ENCODE measurements around the gene PAK5.

The PAK5 gene

GRCh38 chr20:9491324-9491723, 347.6 kb downstream of the PAK5 start:
- TF ChIP-seq CTCF (IDR thresholded peaks at IDR 0.05): no peak

- no peak for TF ChIP-seq CTCF (IDR thresholded peaks at IDR 0.05)
Measured at GRCh38 chr20:9490631-9491030, 348.2 kb downstream of the PAK5 start.

- no peak for TF ChIP-seq CTCF (IDR thresholded peaks at IDR 0.05)
Measured at GRCh38 chr20:9490161-9490560, 348.7 kb downstream of the PAK5 start.

- TF ChIP-seq CTCF (IDR thresholded peaks at IDR 0.05): no peak
Measured at GRCh38 chr20:9488063-9488462, 350.8 kb downstream of the PAK5 start.

Measured in LNCAP (cell line).